ENCODE results near the gene ZNF678.

GRCh38 chr1:227541129-227541528 lies 22.2 kb upstream of the ZNF678 start:
- TF ChIP-seq CTCF (IDR thresholded peaks at IDR 0.05; ENCODE audit: low read length) (no peak), EZH2 (IDR thresholded peaks at IDR 0.05; ENCODE audit: borderline replicate concordance, low read length) (no peak)

Data from OCI-LY1 (cell line).